Tibial nerve (tissue), 4 donors: ENCODE measurements around the gene ARR3. TPM values are rescaled to one million over a fixed set of nuclear protein-coding genes. Genes with fewer than 3 reads are reported as not detected.

ENCODE experiments used
- DNase-seq, 2 donors: peaks; one replicate each; pipeline ENCODE4 v3.0.0-alpha.2; 2019; ENCODE audit warnings: low spot score in 2 of 2
- H3K27ac ChIP-seq, 4 donors: fragments of 200-600 bp; sonication (generic) in 3 of 4; one replicate each; pipeline ENCODE4 v1.5.1; 2017 to 2019; ENCODE audit warnings: mild to moderate bottlenecking in 1 of 4
- H3K27me3 ChIP-seq, 2 donors: fragments of 200-600 bp; sonication (generic) in 1 of 2; one replicate each; pipeline versions ENCODE4 v1.5.1 to v1.6.0; 2017 to 2019
- H3K36me3 ChIP-seq, 3 donors: fragments of 200-600 bp; sonication (generic); one replicate each; pipeline ENCODE4 v1.5.1; 2018 to 2019
- H3K4me1 ChIP-seq, 4 donors: fragments of 200-600 bp; sonication (generic) in 3 of 4; one replicate each; pipeline ENCODE4 v1.5.1; 2017 to 2019
- H3K4me3 ChIP-seq, 4 donors: fragments of 200-600 bp; sonication (generic) in 3 of 4; one replicate each; pipeline ENCODE4 v1.5.1; 2017 to 2019; ENCODE audit warnings: mild to moderate bottlenecking in 1 of 4, moderate library complexity in 1 of 4
- H3K9me3 ChIP-seq, 4 donors: fragments of 200-600 bp; sonication (generic) in 3 of 4; one replicate each; pipeline ENCODE4 v1.5.1; 2017 to 2019
- EP300 ChIP-seq, 2 donors: sonication (generic); formaldehyde crosslinking; IDR thresholded peaks; one replicate each; pipeline ENCODE4 v1.6.1; 2017; ENCODE audit warnings: antibody characterized with exemption in 2 of 2, mild to moderate bottlenecking in 1 of 2
- POLR2A ChIP-seq, 2 donors: fragments of 450-650 bp; IDR thresholded peaks; one replicate each; pipeline ENCODE4 v1.6.1; 2017; ENCODE audit warnings: antibody characterized with exemption in 2 of 2, mild to moderate bottlenecking in 2 of 2, moderate library complexity in 2 of 2
- WGBS, 2 donors: methylation state at CpG; one replicate each; pipeline ENCODE4 v1.1.5; 2018; 5-methylcytosine and 5-hydroxymethylcytosine counted together
- total RNA-seq, 4 donors: library from RNA; depleted of rRNA; stranded (reverse); fragments of >200 nt; gene quantifications; one replicate each; pipeline ENCODE4 v1.1.0, GENCODE V29; 2016
- TF ChIP-seq, protein P1 (sequence below), 5 experiments: fragments of 200-600 bp in 3 of 5; fragments of 450-650 bp in 2 of 5; sonication (generic) in 3 of 5; IDR thresholded peaks; one replicate each; pipeline ENCODE4 v1.5.1; 2016 to 2019; ENCODE audit warnings: antibody characterized with exemption in 5 of 5, mild to moderate bottlenecking in 3 of 5, moderate library complexity in 2 of 5

Gene ARR3
- total RNA-seq, 4 donors from 2014 or later: not detected

DNA sequence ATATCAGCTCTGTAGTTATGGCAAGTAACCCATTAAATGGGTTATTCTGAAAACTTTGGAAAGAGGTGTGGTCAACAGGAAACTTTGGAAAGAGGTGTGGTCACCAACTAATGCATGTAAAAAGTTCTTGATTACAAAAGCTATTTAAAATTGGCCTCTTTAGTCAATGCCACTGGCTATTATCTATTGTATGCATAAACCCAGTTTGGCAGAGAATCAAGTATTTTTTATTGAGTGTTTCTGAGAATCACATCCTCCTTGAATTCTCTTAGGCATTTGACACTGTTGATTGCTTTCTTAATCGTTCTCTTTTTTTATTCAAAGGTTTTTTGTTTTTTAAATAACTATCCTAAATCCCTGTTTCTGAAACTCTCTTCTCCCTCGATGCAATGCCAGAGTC is 15.6 kb upstream of the ARR3 start:
- H3K9me3 ChIP-seq: no peaks in the 10 kb centered on the region
- no peaks in the 10 kb centered on the region for H3K36me3 ChIP-seq
- H3K4me3 ChIP-seq: no peak overlapping the region
- no peaks in the 10 kb centered on the region for H3K4me1 ChIP-seq
- no peaks in the 10 kb centered on the region for H3K27me3 ChIP-seq
- H3K27ac ChIP-seq: no peak overlapping the region
- TF ChIP-seq, protein P1, sequence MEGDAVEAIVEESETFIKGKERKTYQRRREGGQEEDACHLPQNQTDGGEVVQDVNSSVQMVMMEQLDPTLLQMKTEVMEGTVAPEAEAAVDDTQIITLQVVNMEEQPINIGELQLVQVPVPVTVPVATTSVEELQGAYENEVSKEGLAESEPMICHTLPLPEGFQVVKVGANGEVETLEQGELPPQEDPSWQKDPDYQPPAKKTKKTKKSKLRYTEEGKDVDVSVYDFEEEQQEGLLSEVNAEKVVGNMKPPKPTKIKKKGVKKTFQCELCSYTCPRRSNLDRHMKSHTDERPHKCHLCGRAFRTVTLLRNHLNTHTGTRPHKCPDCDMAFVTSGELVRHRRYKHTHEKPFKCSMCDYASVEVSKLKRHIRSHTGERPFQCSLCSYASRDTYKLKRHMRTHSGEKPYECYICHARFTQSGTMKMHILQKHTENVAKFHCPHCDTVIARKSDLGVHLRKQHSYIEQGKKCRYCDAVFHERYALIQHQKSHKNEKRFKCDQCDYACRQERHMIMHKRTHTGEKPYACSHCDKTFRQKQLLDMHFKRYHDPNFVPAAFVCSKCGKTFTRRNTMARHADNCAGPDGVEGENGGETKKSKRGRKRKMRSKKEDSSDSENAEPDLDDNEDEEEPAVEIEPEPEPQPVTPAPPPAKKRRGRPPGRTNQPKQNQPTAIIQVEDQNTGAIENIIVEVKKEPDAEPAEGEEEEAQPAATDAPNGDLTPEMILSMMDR (IDR thresholded peaks at IDR 0.05): no peak
- no peak for TF ChIP-seq EP300 (IDR thresholded peaks at IDR 0.05)
- no peak for TF ChIP-seq POLR2A (IDR thresholded peaks at IDR 0.05)
- no peak for DNase-seq
- WGBS, 2 donors: 27 to 57% methylated on average over 2 of the region's 2 CpGs

GRCh38 chrX:70253377-70254062 is 14.6 kb upstream of the ARR3 start:
- DNase-seq: no peak
- no peaks in the 10 kb centered on the region for H3K9me3 ChIP-seq
- H3K36me3 ChIP-seq: no peaks in the 10 kb centered on the region
- H3K27me3 ChIP-seq: no peaks in the 10 kb centered on the region
- WGBS, 2 donors: 84 to 91% methylated on average over 3 of the region's 3 CpGs
- H3K4me1 ChIP-seq: no peaks in the 10 kb centered on the region
- TF ChIP-seq EP300 (IDR thresholded peaks at IDR 0.05) (no peak), POLR2A (IDR thresholded peaks at IDR 0.05) (no peak)
- TF ChIP-seq, protein P1 (IDR thresholded peaks at IDR 0.05): no peak
- H3K4me3 ChIP-seq: no peak overlapping the region
- H3K27ac ChIP-seq: no peak overlapping the region

- H3K9me3 ChIP-seq: no peaks in the 10 kb centered on the region
- no peaks in the 10 kb centered on the region for H3K36me3 ChIP-seq
- no peak for TF ChIP-seq POLR2A (IDR thresholded peaks at IDR 0.05)
- TF ChIP-seq, protein P1 (IDR thresholded peaks at IDR 0.05): no peak
- TF ChIP-seq EP300 (IDR thresholded peaks at IDR 0.05): no peak
- H3K4me1 ChIP-seq: no peaks in the 10 kb centered on the region
- no peaks in the 10 kb centered on the region for H3K27me3 ChIP-seq
- H3K27ac ChIP-seq: no peak overlapping the region
- no peak for DNase-seq
- WGBS, 2 donors: 50 to 83% methylated on average over 1 of the region's 1 CpG
- H3K4me3 ChIP-seq: no peak overlapping the region
These were observed 14.1 kb upstream of the ARR3 start for GRCh38 chrX:70254063-70254400.

GRCh38 chrX:70254909-70255308 is 13.2 kb upstream of the ARR3 start:
- no peak overlapping the region for H3K4me3 ChIP-seq
- 85 to 95% methylated on average over 3 of the region's 3 CpGs for WGBS, 2 donors
- TF ChIP-seq EP300 (IDR thresholded peaks at IDR 0.05) (no peak), POLR2A (IDR thresholded peaks at IDR 0.05) (no peak)
- TF ChIP-seq, protein P1 (IDR thresholded peaks at IDR 0.05): no peak

GRCh38 chrX:70255452-70255851 is 12.7 kb upstream of the ARR3 start:
- no peaks in the 10 kb centered on the region for H3K36me3 ChIP-seq
- H3K4me3 ChIP-seq: no peak overlapping the region
- TF ChIP-seq, protein P1 (IDR thresholded peaks at IDR 0.05): no peak
- TF ChIP-seq POLR2A (IDR thresholded peaks at IDR 0.05) (no peak), EP300 (IDR thresholded peaks at IDR 0.05) (no peak)
- WGBS, 2 donors: 74 to 81% methylated on average over 2 of the region's 2 CpGs
- H3K4me1 ChIP-seq: no peaks in the 10 kb centered on the region
- no peaks in the 10 kb centered on the region for H3K9me3 ChIP-seq
- no peaks in the 10 kb centered on the region for H3K27me3 ChIP-seq
- no peak for DNase-seq
- H3K27ac ChIP-seq: no peak overlapping the region

More at GRCh38 chrX:70254909-70255308, 13.2 kb upstream of the ARR3 start:
- no peak for DNase-seq
- Histone ChIP-seq H3K27ac (no peak overlapping the region), H3K4me1 (no peaks in the 10 kb centered on the region), H3K36me3 (no peaks in the 10 kb centered on the region), H3K9me3 (no peaks in the 10 kb centered on the region), H3K27me3 (no peaks in the 10 kb centered on the region)
